Activated B cell treated with CpG ODN at 0.5 μM for 24 hours (primary cell): Measurements from ENCODE around the gene DNHD1. TPM values are rescaled to one million over a fixed set of nuclear protein-coding genes. Genes with fewer than 3 reads are reported as not detected.

ENCODE experiments used
- ATAC-seq: fragments of 200-7000 bp; cut with Tn5 transposase; one replicate; pipeline ENCODE4 v1.10.0; 2021; ENCODE audit warnings: low read depth, mild to moderate bottlenecking, moderate library complexity
- CTCF ChIA-PET: fragments of 350-600 bp; sonication (Branson Sonifier 250); formaldehyde crosslinking; loops from one replicate; lab custom pipeline; 2021; ENCODE audit warnings: antibody characterized with exemption; lab: Charles Lee
- POLR2A ChIA-PET: fragments of 350-600 bp; sonication (Branson Sonifier 250); formaldehyde crosslinking; loops from one replicate; lab custom pipeline; 2021; ENCODE audit warnings: antibody characterized with exemption; lab: Charles Lee
- DNase-seq: peaks from one replicate; pipeline ENCODE4 v3.0.0; 2022
- H3K27ac Mint-ChIP-seq: one replicate; pipeline ENCODE4 v1.8.0; 2020; ENCODE audit warnings: mixed read lengths
- H3K27me3 Mint-ChIP-seq: one replicate; pipeline ENCODE4 v1.8.0; 2021; ENCODE audit warnings: mixed read lengths
- H3K36me3 Mint-ChIP-seq: one replicate; pipeline ENCODE4 v1.8.0; 2021; ENCODE audit warnings: low read depth, mixed read lengths
- H3K4me1 Mint-ChIP-seq: one replicate; pipeline ENCODE4 v1.8.0; 2021; ENCODE audit warnings: mixed read lengths
- H3K4me3 Mint-ChIP-seq: one replicate; pipeline ENCODE4 v1.8.0; 2020; ENCODE audit warnings: mild to moderate bottlenecking, mixed read lengths
- H3K9me3 Mint-ChIP-seq: one replicate; pipeline ENCODE4 v1.8.0; 2020; ENCODE audit warnings: mixed read lengths
- intact Hi-C: fragments of 100-400 bp; cut with micrococcal nuclease; formaldehyde crosslinking; loops from one replicate; pipeline ENCODE4 v1.15.1; 2024
- total RNA-seq: library from RNA; stranded (reverse); gene quantifications from 2 replicates; pipeline ENCODE4 v1.2.3, GENCODE V29; 2022
- TF ChIP-seq, protein P1 (sequence below): fragments of 200-600 bp; IDR thresholded peaks from one replicate; pipeline ENCODE4 v1.8.0; 2022; ENCODE audit warnings: antibody characterized with exemption, mild to moderate bottlenecking

The DNHD1 gene
- total RNA-seq, 1 donor from 2014 or later, result 42.6 TPM

GRCh38 chr11:6569706-6570105, 72.6 kb downstream of the DNHD1 start:
- Mint-ChIP-seq H3K4me1 (no peaks in the 10 kb centered on the region), H3K9me3 (no peaks in the 10 kb centered on the region), H3K27me3 (no peaks in the 10 kb centered on the region), H3K36me3 (peaks cover 6% of the 10 kb centered on the region), H3K4me3 (no peak overlapping the region), H3K27ac (no peak overlapping the region)
- no peak for ATAC-seq
- POLR2A ChIA-PET, result no interaction called here
- TF ChIP-seq, protein P1, sequence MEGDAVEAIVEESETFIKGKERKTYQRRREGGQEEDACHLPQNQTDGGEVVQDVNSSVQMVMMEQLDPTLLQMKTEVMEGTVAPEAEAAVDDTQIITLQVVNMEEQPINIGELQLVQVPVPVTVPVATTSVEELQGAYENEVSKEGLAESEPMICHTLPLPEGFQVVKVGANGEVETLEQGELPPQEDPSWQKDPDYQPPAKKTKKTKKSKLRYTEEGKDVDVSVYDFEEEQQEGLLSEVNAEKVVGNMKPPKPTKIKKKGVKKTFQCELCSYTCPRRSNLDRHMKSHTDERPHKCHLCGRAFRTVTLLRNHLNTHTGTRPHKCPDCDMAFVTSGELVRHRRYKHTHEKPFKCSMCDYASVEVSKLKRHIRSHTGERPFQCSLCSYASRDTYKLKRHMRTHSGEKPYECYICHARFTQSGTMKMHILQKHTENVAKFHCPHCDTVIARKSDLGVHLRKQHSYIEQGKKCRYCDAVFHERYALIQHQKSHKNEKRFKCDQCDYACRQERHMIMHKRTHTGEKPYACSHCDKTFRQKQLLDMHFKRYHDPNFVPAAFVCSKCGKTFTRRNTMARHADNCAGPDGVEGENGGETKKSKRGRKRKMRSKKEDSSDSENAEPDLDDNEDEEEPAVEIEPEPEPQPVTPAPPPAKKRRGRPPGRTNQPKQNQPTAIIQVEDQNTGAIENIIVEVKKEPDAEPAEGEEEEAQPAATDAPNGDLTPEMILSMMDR, result no peak
- no peak for DNase-seq
- CTCF ChIA-PET, result no interaction called here
- intact Hi-C loops, result no loop called here

GRCh38 chr11:6570691-6571427, 73.8 kb downstream of the DNHD1 start:
- Mint-ChIP-seq H3K4me3 (no peak overlapping the region), H3K27me3 (no peaks in the 10 kb centered on the region), H3K4me1 (no peaks in the 10 kb centered on the region), H3K36me3 (peaks cover 3% of the 10 kb centered on the region), H3K9me3 (no peaks in the 10 kb centered on the region), H3K27ac (no peak overlapping the region)
- intact Hi-C loops, result no loop called here
- TF ChIP-seq, protein P1, result no peak
- ChIA-PET POLR2A (no interaction called here), CTCF (no interaction called here)
- ATAC-seq (no peak), DNase-seq (no peak)

DNA sequence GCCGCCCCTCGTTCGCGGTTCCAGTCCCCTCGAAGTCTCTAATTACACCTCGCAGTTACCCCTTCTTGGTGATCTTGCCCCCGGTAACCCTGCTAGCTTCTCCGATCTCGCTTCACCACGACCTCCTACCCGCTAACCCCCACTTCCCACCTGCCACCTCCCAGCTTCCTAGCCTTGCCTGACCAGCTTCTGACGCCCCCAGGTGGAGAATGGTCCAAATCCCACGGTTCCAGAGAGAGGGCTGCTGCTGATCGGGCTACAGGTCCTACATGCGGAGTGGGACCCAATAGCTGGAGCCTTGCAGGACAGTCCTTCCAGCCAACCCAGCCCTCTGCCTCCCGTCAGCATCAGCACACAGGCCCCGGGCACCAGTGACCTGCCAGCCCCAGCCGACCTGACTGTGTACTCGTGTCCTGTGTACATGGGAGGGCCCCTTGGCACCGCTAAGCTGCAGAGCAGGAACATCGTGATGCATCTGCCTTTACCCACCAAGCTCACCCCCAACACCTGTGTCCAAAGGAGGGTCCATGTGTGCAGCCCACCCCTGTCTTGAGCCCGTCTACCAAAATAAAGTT, 74.4 kb downstream of the DNHD1 start:
- TF ChIP-seq, protein P1, result no peak
- Mint-ChIP-seq H3K36me3 (peaks cover 3% of the 10 kb centered on the region), H3K27ac (no peak overlapping the region), H3K4me3 (no peak overlapping the region), H3K9me3 (no peaks in the 10 kb centered on the region), H3K4me1 (no peaks in the 10 kb centered on the region), H3K27me3 (no peaks in the 10 kb centered on the region)
- DNase-seq, result no peak
- POLR2A ChIA-PET, result no interaction called here
- CTCF ChIA-PET, result no interaction called here
- intact Hi-C loops, result no loop called here
- ATAC-seq, result no peak

DNA sequence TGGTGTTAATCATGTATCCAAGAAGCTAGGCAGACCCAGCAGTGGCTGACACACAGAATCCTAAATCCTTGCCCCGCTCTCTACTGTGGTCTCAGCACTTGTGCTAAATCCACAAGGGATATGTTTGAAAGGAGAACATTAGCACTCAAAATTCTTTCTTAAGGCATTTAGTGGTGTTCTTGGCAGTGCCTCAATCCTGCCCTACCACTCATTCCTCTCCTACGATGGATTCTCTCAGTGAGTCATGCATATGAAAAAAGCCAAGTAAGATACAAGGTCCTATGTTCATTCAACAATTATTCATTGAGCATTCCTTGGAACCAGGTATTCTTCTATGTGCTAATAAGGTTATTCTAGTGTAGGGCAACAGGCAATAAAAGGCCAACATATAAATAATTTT, 75.1 kb downstream of the DNHD1 start:
- Mint-ChIP-seq H3K4me3 (no peak overlapping the region), H3K9me3 (no peaks in the 10 kb centered on the region), H3K27me3 (no peaks in the 10 kb centered on the region), H3K27ac (no peak overlapping the region), H3K36me3 (peaks cover 3% of the 10 kb centered on the region), H3K4me1 (no peaks in the 10 kb centered on the region)
- ATAC-seq (no peak), DNase-seq (no peak)
- ChIA-PET CTCF (no interaction called here), POLR2A (no interaction called here)
- intact Hi-C loops, result no loop called here
- TF ChIP-seq, protein P1, result no peak

- ATAC-seq (no peak), DNase-seq (no peak)
- peaks cover 1% of the 10 kb centered on the region for H3K36me3 Mint-ChIP-seq
- H3K27ac Mint-ChIP-seq, result no peak overlapping the region
- H3K4me3 Mint-ChIP-seq, result no peak overlapping the region
- intact Hi-C loops, result no loop called here
- H3K4me1 Mint-ChIP-seq, result no peaks in the 10 kb centered on the region
- H3K9me3 Mint-ChIP-seq, result no peaks in the 10 kb centered on the region
- TF ChIP-seq, protein P1, result no peak
- POLR2A ChIA-PET, result no interaction called here
- CTCF ChIA-PET, result no interaction called here
- no peaks in the 10 kb centered on the region for H3K27me3 Mint-ChIP-seq
Measured at GRCh38 chr11:6574816-6575715, 78.0 kb downstream of the DNHD1 start.
